Neuron (in vitro differentiated cells): ENCODE data around the gene M1AP.

Experiments used
- H2AFZ ChIP-seq: one replicate; pipeline ENCODE4 v1.6.1; 2013; ENCODE audit warnings: low read depth, mild to moderate bottlenecking, inconsistent platforms, low read length, moderate library complexity
- H3K27me3 ChIP-seq: one replicate; pipeline ENCODE4 v1.6.1; 2013; ENCODE audit warnings: low read length; ENCODE audit not compliant: insufficient read depth
- H3K36me3 ChIP-seq: one replicate; pipeline ENCODE4 v1.6.1; 2013; ENCODE audit warnings: low read length; ENCODE audit not compliant: insufficient read depth
- H3K4me1 ChIP-seq: one replicate; pipeline ENCODE4 v1.6.1; 2013; ENCODE audit warnings: low read length; ENCODE audit not compliant: insufficient read depth
- H3K4me3 ChIP-seq: 2 replicates; pipeline ENCODE4 v1.5.1; 2013; ENCODE audit warnings: mild to moderate bottlenecking, low read length, moderate library complexity
- H3K9me3 ChIP-seq: one replicate; pipeline ENCODE4 v1.6.1; 2013; ENCODE audit warnings: low read length

M1AP gene

DNA sequence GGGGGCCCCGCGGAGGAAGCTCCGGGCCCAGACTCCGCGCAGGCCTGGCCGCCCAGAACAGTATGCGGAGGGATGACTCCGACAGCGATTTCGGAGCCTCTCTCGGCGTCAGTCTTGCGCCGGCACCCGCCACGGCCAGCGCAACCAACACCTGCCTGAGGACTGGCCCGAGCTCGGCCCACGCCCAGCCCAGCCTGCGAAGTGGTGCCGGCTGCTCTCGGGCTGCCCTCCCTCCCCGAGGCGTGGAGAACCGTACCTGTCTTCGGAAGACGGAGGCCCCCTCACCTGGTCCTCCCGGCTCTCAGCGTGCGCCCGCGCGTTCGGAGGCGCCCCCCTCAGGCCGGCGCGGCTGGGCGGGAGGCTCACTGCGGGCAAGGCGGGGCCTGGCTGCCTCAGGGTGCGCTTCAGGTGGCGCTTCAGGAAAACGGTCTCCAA lies at the start of gene M1AP:
Gene M1AP, minus strand, starts transcription at position 322 of the 435 bp plus-strand sequence. CDS start 8,055 bp downstream, outside the sequence.
- H3K9me3 ChIP-seq, result peaks cover 2% of the 10 kb centered on the region
- no peak within 1 kb of the TSS for H3K4me3 ChIP-seq
- H3K27me3 ChIP-seq, result peaks cover 13% of the 10 kb centered on the region
- peaks cover 12% of the 10 kb centered on the region for H3K4me1 ChIP-seq
- no peak within 1 kb of the TSS for H2AFZ ChIP-seq
- no peaks in the 10 kb centered on the region for H3K36me3 ChIP-seq

DNA sequence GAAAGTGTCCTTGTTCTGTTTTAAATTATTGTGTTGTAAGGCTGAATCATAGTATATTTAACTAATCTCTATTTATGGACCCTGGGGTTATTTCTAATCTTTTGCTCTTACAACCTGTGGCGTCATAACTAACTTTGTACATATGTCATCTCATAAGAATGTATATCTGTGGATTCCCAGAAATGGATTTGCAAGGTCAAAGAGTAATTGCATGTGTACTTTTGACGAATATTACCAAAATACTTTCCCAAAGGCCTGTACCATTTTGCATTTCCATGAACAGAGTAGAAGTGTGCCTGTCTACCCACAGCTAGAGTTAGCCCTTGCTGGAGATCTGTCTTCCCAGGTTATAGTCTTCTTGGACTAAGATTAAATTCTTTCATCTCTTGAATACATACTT lies 48.7 kb upstream of the M1AP start:
- Histone ChIP-seq H3K4me1 (no peaks in the 10 kb centered on the region), H3K36me3 (no peaks in the 10 kb centered on the region), H3K27me3 (no peaks in the 10 kb centered on the region), H3K9me3 (no peaks in the 10 kb centered on the region), H3K4me3 (no peak overlapping the region), H2AFZ (no peak overlapping the region)

- Histone ChIP-seq H3K36me3 (no peaks in the 10 kb centered on the region), H3K4me3 (no peak overlapping the region), H2AFZ (no peak overlapping the region), H3K27me3 (no peaks in the 10 kb centered on the region), H3K4me1 (no peaks in the 10 kb centered on the region), H3K9me3 (no peaks in the 10 kb centered on the region)
Observed at GRCh38 chr2:74695663-74696062, 47.5 kb upstream of the M1AP start.

DNA sequence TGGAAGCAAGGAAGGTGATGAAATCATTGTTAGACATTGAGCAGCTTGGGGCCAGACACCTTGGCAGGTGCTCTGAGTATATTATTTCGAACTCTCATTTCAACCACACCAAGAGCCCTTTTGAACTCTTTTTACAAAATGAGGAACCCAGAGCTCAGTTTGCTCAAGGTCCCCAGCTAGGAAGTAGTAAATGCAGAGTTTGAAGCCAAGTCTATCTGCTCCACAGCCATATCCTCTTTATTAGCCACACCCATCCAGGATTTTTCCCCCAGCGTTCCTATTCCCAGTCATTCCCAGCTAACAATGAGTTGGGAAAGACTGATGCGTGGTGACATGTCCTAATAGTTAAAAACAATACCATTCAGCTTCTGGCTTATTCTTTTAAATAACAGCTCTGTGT lies 46.2 kb upstream of the M1AP start:
- H2AFZ ChIP-seq, result no peak overlapping the region
- H3K4me1 ChIP-seq, result no peaks in the 10 kb centered on the region
- H3K27me3 ChIP-seq, result no peaks in the 10 kb centered on the region
- no peaks in the 10 kb centered on the region for H3K36me3 ChIP-seq
- H3K4me3 ChIP-seq, result no peak overlapping the region
- no peaks in the 10 kb centered on the region for H3K9me3 ChIP-seq

- no peaks in the 10 kb centered on the region for H3K4me1 ChIP-seq
- no peak overlapping the region for H2AFZ ChIP-seq
- H3K4me3 ChIP-seq, result no peak overlapping the region
- no peaks in the 10 kb centered on the region for H3K9me3 ChIP-seq
- no peaks in the 10 kb centered on the region for H3K36me3 ChIP-seq
- no peaks in the 10 kb centered on the region for H3K27me3 ChIP-seq
Observed at GRCh38 chr2:74693668-74694067, 45.5 kb upstream of the M1AP start.

DNA sequence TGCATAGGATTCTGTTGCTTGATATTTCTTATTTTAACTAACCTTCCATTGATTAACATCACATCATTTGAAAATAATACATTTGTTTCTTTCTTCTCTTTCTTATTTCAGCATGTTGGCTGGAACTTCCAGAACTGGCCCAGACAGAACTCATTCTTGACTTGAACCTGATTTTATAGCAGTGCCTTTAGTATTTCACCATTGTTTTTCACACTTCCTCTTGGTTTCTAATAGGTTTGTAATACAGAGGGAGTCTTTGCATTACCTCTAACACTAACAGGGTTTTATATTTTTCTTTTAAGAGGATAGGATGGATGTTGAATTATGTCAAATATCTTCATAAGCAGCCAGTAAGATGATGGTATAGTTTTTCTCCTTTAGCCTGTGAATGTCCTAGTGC lies 45.1 kb upstream of the M1AP start:
- Histone ChIP-seq H2AFZ (no peak overlapping the region), H3K36me3 (no peaks in the 10 kb centered on the region), H3K9me3 (no peaks in the 10 kb centered on the region), H3K4me3 (no peak overlapping the region), H3K4me1 (no peaks in the 10 kb centered on the region), H3K27me3 (no peaks in the 10 kb centered on the region)

DNA sequence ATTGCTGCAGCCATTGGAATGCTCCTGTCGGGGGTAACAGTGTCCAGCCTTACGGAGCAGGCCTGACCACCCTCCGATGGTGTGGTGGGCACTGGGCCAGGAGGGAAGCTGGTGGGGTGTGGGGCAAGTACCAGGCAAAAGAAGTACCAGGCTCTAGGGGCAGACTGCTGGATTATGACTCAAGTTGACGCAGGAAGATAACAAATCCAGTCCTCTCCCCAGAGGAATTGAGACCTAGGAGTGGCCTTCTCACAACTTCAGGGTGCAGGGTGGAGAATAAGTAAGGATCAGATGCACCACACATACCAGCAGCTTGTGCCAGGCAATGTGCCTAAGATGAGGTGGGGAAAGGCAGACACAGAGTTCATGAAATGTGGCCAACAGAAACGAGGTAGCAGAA lies 43.8 kb upstream of the M1AP start:
- Histone ChIP-seq H3K36me3 (no peaks in the 10 kb centered on the region), H2AFZ (no peak overlapping the region), H3K4me3 (no peak overlapping the region), H3K9me3 (no peaks in the 10 kb centered on the region), H3K4me1 (no peaks in the 10 kb centered on the region), H3K27me3 (no peaks in the 10 kb centered on the region)

- Histone ChIP-seq H3K4me3 (no peak overlapping the region), H2AFZ (no peak overlapping the region), H3K9me3 (no peaks in the 10 kb centered on the region), H3K36me3 (no peaks in the 10 kb centered on the region), H3K4me1 (no peaks in the 10 kb centered on the region), H3K27me3 (no peaks in the 10 kb centered on the region)
Observed at GRCh38 chr2:74690571-74690970, 42.4 kb upstream of the M1AP start.

DNA sequence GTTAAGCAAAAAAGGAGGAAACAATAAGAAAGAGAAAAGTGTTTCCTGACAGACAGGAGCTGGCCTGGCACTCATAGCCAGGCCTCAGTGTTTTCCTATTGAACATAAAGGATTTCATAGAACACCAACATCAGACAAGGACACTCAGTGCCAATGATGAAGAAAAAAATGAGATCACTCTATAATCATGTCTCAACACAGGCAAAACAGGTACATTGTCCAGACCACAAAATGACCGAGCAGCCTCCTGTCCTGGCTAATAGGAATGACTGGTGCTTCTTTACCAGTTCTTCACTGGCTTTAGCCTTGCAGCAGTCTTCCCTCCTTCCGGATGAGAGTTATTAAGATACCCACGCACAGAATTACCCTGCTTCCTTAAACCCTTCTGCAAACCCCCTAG lies 41.5 kb upstream of the M1AP start:
- no peaks in the 10 kb centered on the region for H3K9me3 ChIP-seq
- H3K4me3 ChIP-seq, result no peak overlapping the region
- no peaks in the 10 kb centered on the region for H3K27me3 ChIP-seq
- H3K4me1 ChIP-seq, result no peaks in the 10 kb centered on the region
- H2AFZ ChIP-seq, result no peak overlapping the region
- H3K36me3 ChIP-seq, result no peaks in the 10 kb centered on the region

GRCh38 chr2:74688881-74689280 lies 40.8 kb upstream of the M1AP start:
- H2AFZ ChIP-seq, result no peak overlapping the region
- no peaks in the 10 kb centered on the region for H3K36me3 ChIP-seq
- H3K27me3 ChIP-seq, result no peaks in the 10 kb centered on the region
- H3K9me3 ChIP-seq, result no peaks in the 10 kb centered on the region
- no peaks in the 10 kb centered on the region for H3K4me1 ChIP-seq
- H3K4me3 ChIP-seq, result no peak overlapping the region

GRCh38 chr2:74685408-74685807 lies 37.3 kb upstream of the M1AP start:
- Histone ChIP-seq H3K4me3 (no peak overlapping the region), H3K4me1 (no peaks in the 10 kb centered on the region), H3K9me3 (no peaks in the 10 kb centered on the region), H3K36me3 (no peaks in the 10 kb centered on the region), H3K27me3 (no peaks in the 10 kb centered on the region), H2AFZ (no peak overlapping the region)

GRCh38 chr2:74682501-74682900 lies 34.4 kb upstream of the M1AP start:
- no peaks in the 10 kb centered on the region for H3K27me3 ChIP-seq
- no peak overlapping the region for H2AFZ ChIP-seq
- H3K4me3 ChIP-seq, result no peak overlapping the region
- no peaks in the 10 kb centered on the region for H3K4me1 ChIP-seq
- H3K36me3 ChIP-seq, result peaks cover 7% of the 10 kb centered on the region
- no peaks in the 10 kb centered on the region for H3K9me3 ChIP-seq

DNA sequence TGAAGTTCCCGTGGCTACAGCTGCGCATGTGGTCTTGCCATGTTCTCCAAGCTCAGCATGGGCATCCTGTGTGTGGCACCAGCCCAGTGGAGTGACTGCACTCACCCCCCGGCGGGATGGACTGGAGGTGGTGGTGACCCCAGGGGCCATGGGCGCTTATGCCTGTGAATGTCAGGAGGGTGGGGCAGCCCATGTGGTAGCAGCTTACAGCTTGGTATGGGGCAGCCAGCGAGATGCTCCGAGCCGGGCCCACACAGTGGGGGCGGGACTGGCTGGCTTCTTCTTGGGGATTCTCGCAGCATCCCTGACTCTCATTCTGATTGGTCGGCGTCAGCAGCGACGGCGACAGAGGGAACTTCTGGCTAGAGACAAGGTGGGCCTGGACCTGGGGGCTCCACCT lies 31.5 kb upstream of the M1AP start:
- Histone ChIP-seq H3K27me3 (no peaks in the 10 kb centered on the region), H3K9me3 (no peaks in the 10 kb centered on the region), H3K4me3 (no peak overlapping the region), H2AFZ (no peak overlapping the region), H3K4me1 (no peaks in the 10 kb centered on the region), H3K36me3 (peaks cover 25% of the 10 kb centered on the region)

- no peaks in the 10 kb centered on the region for H3K9me3 ChIP-seq
- peaks cover 27% of the 10 kb centered on the region for H3K36me3 ChIP-seq
- H2AFZ ChIP-seq, result no peak overlapping the region
- H3K4me1 ChIP-seq, result no peaks in the 10 kb centered on the region
- H3K27me3 ChIP-seq, result no peaks in the 10 kb centered on the region
- no peak overlapping the region for H3K4me3 ChIP-seq
Observed at GRCh38 chr2:74676331-74676730, 28.2 kb upstream of the M1AP start.
